Mesenchymal stem cell (in vitro differentiated cells and primary cell): ENCODE data around the gene IL18BP.

Experiments used
- DNase-seq: peaks from one replicate; pipeline ENCODE4 v3.0.0-alpha.2; 2013
- H2AFZ ChIP-seq: one replicate; pipeline ENCODE4 v1.6.1; 2013; ENCODE audit warnings: low read depth, mild to moderate bottlenecking, control low read depth, inconsistent platforms, low read length, moderate library complexity
- H2AK5ac ChIP-seq: 2 replicates; pipeline ENCODE4 v1.6.1; 2013; ENCODE audit warnings: low read length, moderate library complexity, mild to moderate bottlenecking, inconsistent platforms; ENCODE audit not compliant: severe bottlenecking
- H2BK120ac ChIP-seq: one replicate; pipeline ENCODE4 v1.6.1; 2013; ENCODE audit warnings: low read depth, mild to moderate bottlenecking, inconsistent platforms, low read length, moderate library complexity
- H2BK12ac ChIP-seq, 2 experiments: one replicate each; pipeline ENCODE4 v1.6.1; 2013; ENCODE audit warnings: inconsistent platforms in 2 of 2, low read length in 2 of 2, mild to moderate bottlenecking in 2 of 2, moderate library complexity in 2 of 2, control low read depth in 1 of 2
- H2BK15ac ChIP-seq: one replicate; pipeline ENCODE4 v1.6.1; 2013; ENCODE audit warnings: mild to moderate bottlenecking, low read depth, inconsistent platforms; ENCODE audit not compliant: poor library complexity, severe bottlenecking
- H2BK5ac ChIP-seq: 2 replicates; pipeline ENCODE4 v1.6.1; 2013; ENCODE audit warnings: low read depth, mild to moderate bottlenecking, low read length, control low read depth, inconsistent platforms; ENCODE audit not compliant: poor library complexity, severe bottlenecking
- H3K14ac ChIP-seq, 2 experiments: one replicate each; pipeline ENCODE4 v1.6.1; 2013; ENCODE audit warnings: inconsistent platforms in 2 of 2, low read length in 2 of 2, control low read depth in 1 of 2, mild to moderate bottlenecking in 1 of 2, moderate library complexity in 1 of 2
- H3K18ac ChIP-seq, 2 experiments: one replicate each; pipeline ENCODE4 v1.6.1; 2013; ENCODE audit warnings: inconsistent platforms in 2 of 2, low read length in 2 of 2, control low read depth in 1 of 2, low read depth in 1 of 2, mild to moderate bottlenecking in 1 of 2
- H3K23ac ChIP-seq, 2 experiments: one replicate each; pipeline ENCODE4 v1.6.1; 2013; ENCODE audit warnings: inconsistent platforms in 2 of 2, low read length in 2 of 2, mild to moderate bottlenecking in 2 of 2, moderate library complexity in 2 of 2, control low read depth in 1 of 2
- H3K27ac ChIP-seq: 2 replicates; pipeline ENCODE4 v1.5.1; 2013; ENCODE audit warnings: mild to moderate bottlenecking, moderate library complexity, low read length, control low read depth, inconsistent platforms; ENCODE audit not compliant: poor library complexity, severe bottlenecking
- H3K27me3 ChIP-seq, 2 experiments: 2 replicates each; pipeline versions ENCODE4 v1.6.1 to v1.7.0; 2013; ENCODE audit warnings: low read length in 2 of 2, mild to moderate bottlenecking in 2 of 2, moderate library complexity in 2 of 2, control low read depth in 1 of 2, inconsistent platforms in 1 of 2; ENCODE audit not compliant: control insufficient read depth in 1 of 2, insufficient read depth in 1 of 2
- H3K36me3 ChIP-seq, 2 experiments: 2 replicates each; pipeline versions ENCODE4 v1.6.1 to v1.7.0; 2013; ENCODE audit warnings: low read length in 2 of 2, control low read depth in 1 of 2, inconsistent platforms in 1 of 2, low read depth in 1 of 2, mild to moderate bottlenecking in 1 of 2; ENCODE audit not compliant: insufficient read depth in 2 of 2, control insufficient read depth in 1 of 2
- H3K4ac ChIP-seq, 2 experiments: one replicate each; pipeline ENCODE4 v1.6.1; 2013; ENCODE audit warnings: inconsistent platforms in 2 of 2, low read length in 2 of 2, mild to moderate bottlenecking in 2 of 2, moderate library complexity in 2 of 2, control low read depth in 1 of 2, low read depth in 1 of 2
- H3K4me1 ChIP-seq: 2 replicates; pipeline ENCODE4 v1.6.1; 2013; ENCODE audit warnings: low read depth, low read length, control low read depth; ENCODE audit not compliant: control insufficient read depth, insufficient read depth
- H3K4me2 ChIP-seq: 2 replicates; pipeline ENCODE4 v1.6.1; 2013; ENCODE audit warnings: low read length, mild to moderate bottlenecking, inconsistent platforms; ENCODE audit not compliant: poor library complexity, severe bottlenecking
- H3K4me3 ChIP-seq, 2 experiments: 2 replicates each; pipeline versions ENCODE4 v1.5.1 to v1.7.0; 2013; ENCODE audit warnings: low read length in 2 of 2, mild to moderate bottlenecking in 2 of 2, control low read depth in 1 of 2, low read depth in 1 of 2; ENCODE audit not compliant: insufficient read depth in 1 of 2
- H3K79me1 ChIP-seq: replicated peaks from 2 replicates; pipeline ENCODE4 v1.6.1; 2013; ENCODE audit warnings: mild to moderate bottlenecking, control low read depth, low read length, inconsistent platforms; ENCODE audit not compliant: poor library complexity, severe bottlenecking
- H3K9ac ChIP-seq: 2 replicates; pipeline ENCODE4 v1.7.0; 2013; ENCODE audit warnings: mild to moderate bottlenecking, low read length, moderate library complexity
- H3K9me3 ChIP-seq: 2 replicates; pipeline ENCODE4 v1.7.0; 2013; ENCODE audit warnings: mild to moderate bottlenecking, low read length; ENCODE audit not compliant: control insufficient read depth
- H4K8ac ChIP-seq: one replicate; pipeline ENCODE4 v1.6.1; 2013; ENCODE audit warnings: inconsistent platforms, mild to moderate bottlenecking, low read length, moderate library complexity
- H4K91ac ChIP-seq: one replicate; pipeline ENCODE4 v1.6.1; 2013; ENCODE audit warnings: mild to moderate bottlenecking, low read length, inconsistent platforms
- WGBS: methylation state at CpG from one replicate; pipeline ENCODE4 v1.1.7; 2013; ENCODE audit warnings: mixed read lengths; 5-methylcytosine and 5-hydroxymethylcytosine counted together

IL18BP gene

DNA sequence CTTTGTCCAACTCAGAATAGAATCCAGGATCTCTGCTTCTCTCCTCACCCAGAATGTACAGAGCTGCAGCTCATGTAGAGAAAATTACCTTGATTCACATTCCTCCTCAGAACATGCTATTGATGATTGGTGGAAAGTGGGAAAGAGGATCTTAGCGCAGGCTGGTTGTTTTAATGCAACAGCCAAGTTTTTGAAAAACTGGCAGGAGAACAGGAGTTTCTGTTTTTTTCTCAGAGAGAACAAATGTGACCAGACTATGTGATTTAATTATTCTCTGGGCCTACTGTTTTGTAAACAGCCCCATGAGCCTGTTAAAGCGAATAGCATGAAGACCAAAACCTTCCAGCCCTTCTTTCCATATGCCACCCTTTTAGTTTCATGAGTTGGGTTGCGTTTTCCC, 19.1 kb upstream of the IL18BP start:
- Histone ChIP-seq H3K79me1 (peaks cover 37% of the 10 kb centered on the region), H3K18ac (no peak overlapping the region), H2AFZ (no peak overlapping the region), H2BK15ac (no peak overlapping the region), H4K91ac (no peak overlapping the region), H2AK5ac (no peak overlapping the region), H3K14ac (no peak overlapping the region), H3K9me3 (no peaks in the 10 kb centered on the region), H3K4me1 (no peaks in the 10 kb centered on the region), H4K8ac (no peak overlapping the region), H3K36me3 (peaks cover 15 to 34% of the 10 kb centered on the region in 2 experiments), H2BK5ac (no peak overlapping the region), H3K4ac (no peak overlapping the region), H3K4me3 (no peak overlapping the region), H2BK120ac (no peak overlapping the region), H3K9ac (no peak overlapping the region), H3K27ac (no peak overlapping the region), H3K27me3 (no peaks in the 10 kb centered on the region), H3K4me2 (no peak overlapping the region), H3K23ac (no peak overlapping the region), H2BK12ac (no peak overlapping the region)
- 91% methylated on average over 2 of the region's 3 CpGs for WGBS
- DNase-seq, result no peak

DNA sequence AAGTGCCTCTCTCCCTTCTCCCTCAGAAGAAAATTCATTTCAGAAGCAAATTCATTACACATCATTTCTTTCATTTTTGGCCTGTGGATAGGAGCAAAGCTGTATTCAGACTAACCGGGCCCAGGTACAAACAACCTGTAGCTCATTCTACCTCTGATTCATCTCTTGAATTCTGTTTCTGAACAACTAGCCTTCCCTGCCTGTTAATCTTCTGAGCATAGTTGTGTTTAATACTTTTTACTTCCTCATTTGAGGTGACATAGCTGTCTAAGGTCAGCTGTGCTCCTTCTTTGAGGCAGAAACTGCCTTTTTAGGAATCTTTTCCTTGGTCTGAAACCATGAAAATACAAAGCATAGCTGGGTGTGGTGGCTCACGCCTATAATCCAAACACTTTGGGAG, 12.6 kb upstream of the IL18BP start:
- H4K91ac ChIP-seq, result no peak overlapping the region
- 100% methylated on average over 2 of the region's 2 CpGs for WGBS
- H4K8ac ChIP-seq, result no peak overlapping the region
- no peak overlapping the region for H2BK15ac ChIP-seq
- no peak overlapping the region for H2BK12ac ChIP-seq
- no peak overlapping the region for H2AK5ac ChIP-seq
- no peak for DNase-seq
- no peaks in the 10 kb centered on the region for H3K4me1 ChIP-seq
- H3K18ac ChIP-seq, result no peak overlapping the region
- no peak overlapping the region for H2BK120ac ChIP-seq
- peaks cover 28 to 43% of the 10 kb centered on the region in 2 experiments for H3K36me3 ChIP-seq
- no peak overlapping the region for H3K23ac ChIP-seq
- no peaks in the 10 kb centered on the region for H3K27me3 ChIP-seq
- no peak overlapping the region for H3K27ac ChIP-seq
- H2BK5ac ChIP-seq, result no peak overlapping the region
- H3K14ac ChIP-seq, result no peak overlapping the region
- H3K4me2 ChIP-seq, result no peak overlapping the region
- no peaks in the 10 kb centered on the region for H3K9me3 ChIP-seq
- H3K4me3 ChIP-seq, result no peak overlapping the region
- H2AFZ ChIP-seq, result no peak overlapping the region
- no peak overlapping the region for H3K4ac ChIP-seq
- no peak overlapping the region for H3K9ac ChIP-seq
- peaks cover 33% of the 10 kb centered on the region for H3K79me1 ChIP-seq

DNA sequence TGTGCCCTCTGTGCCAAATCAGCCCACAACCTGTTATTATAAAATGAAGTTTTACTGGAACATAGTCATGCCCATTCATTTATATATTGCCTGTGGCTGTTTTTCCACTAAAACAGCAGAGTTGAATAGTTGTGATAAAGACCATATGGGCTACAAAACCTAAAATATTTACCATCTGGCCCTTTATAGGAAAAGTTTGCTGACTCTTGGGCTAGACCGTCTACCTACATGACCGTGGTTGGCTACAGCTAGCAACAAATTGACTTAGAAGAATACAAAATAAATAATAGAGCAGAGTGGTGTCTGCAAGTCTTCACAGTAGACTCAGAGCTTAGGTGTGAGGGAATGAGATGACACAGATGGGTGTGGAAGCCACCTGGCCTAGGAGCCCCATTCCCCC, 11.2 kb upstream of the IL18BP start:
- 50% methylated on average over 2 of the region's 2 CpGs for WGBS
- Histone ChIP-seq H3K36me3 (peaks cover 23 to 49% of the 10 kb centered on the region in 2 experiments), H3K9me3 (no peaks in the 10 kb centered on the region), H3K4me2 (no peak overlapping the region), H3K4ac (no peak overlapping the region), H2BK120ac (no peak overlapping the region), H3K79me1 (peaks cover 26% of the 10 kb centered on the region), H4K8ac (no peak overlapping the region), H3K4me3 (no peak overlapping the region), H3K18ac (no peak overlapping the region), H3K27ac (no peak overlapping the region), H2BK5ac (no peak overlapping the region), H3K14ac (no peak overlapping the region), H3K4me1 (peaks cover 2% of the 10 kb centered on the region), H3K27me3 (no peaks in the 10 kb centered on the region), H2BK12ac (no peak overlapping the region), H3K23ac (no peak overlapping the region), H2BK15ac (no peak overlapping the region), H4K91ac (no peak overlapping the region), H2AFZ (no peak overlapping the region), H3K9ac (no peak overlapping the region), H2AK5ac (no peak overlapping the region)
- DNase-seq, result no peak

DNA sequence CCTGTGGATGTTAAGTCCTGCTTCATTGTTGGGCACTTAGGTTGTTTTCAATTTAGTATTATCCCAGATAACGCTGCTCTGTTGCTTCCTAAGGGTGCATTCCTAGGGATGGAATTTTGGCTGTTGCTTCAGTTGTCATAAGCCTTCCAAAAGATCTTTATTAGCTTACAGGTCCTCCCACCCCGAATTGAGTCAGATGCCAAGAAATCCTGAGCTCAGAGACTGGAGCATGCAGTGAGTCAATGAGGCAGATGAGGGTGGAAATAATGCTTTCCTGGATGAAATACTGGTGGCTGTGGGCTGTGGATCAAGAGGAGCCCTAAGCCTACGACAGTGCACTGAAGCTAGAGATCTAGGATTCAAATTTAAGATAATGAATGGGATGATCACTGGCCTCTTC, 10.7 kb upstream of the IL18BP start:
- H3K23ac ChIP-seq, result no peak overlapping the region
- DNase-seq, result no peak

More for the DNA sequence above, 10.7 kb upstream of the IL18BP start:
- Histone ChIP-seq H2BK5ac (no peak overlapping the region), H2AFZ (no peak overlapping the region), H2AK5ac (no peak overlapping the region), H3K4me2 (no peak overlapping the region), H3K4me3 (no peak overlapping the region), H2BK12ac (no peak overlapping the region), H3K4ac (no peak overlapping the region), H3K18ac (no peak overlapping the region), H3K36me3 (peaks cover 21 to 48% of the 10 kb centered on the region in 2 experiments), H3K9ac (no peak overlapping the region), H4K91ac (no peak overlapping the region), H2BK120ac (no peak overlapping the region), H4K8ac (no peak overlapping the region), H3K9me3 (no peaks in the 10 kb centered on the region), H3K27me3 (no peaks in the 10 kb centered on the region), H3K79me1 (peaks cover 23% of the 10 kb centered on the region), H3K27ac (no peak overlapping the region), H3K4me1 (peaks cover 2% of the 10 kb centered on the region), H3K14ac (no peak overlapping the region), H2BK15ac (no peak overlapping the region)
- 97% methylated on average over 3 of the region's 3 CpGs for WGBS
